ENCODE measurements around the gene LAMA5.

DNA sequence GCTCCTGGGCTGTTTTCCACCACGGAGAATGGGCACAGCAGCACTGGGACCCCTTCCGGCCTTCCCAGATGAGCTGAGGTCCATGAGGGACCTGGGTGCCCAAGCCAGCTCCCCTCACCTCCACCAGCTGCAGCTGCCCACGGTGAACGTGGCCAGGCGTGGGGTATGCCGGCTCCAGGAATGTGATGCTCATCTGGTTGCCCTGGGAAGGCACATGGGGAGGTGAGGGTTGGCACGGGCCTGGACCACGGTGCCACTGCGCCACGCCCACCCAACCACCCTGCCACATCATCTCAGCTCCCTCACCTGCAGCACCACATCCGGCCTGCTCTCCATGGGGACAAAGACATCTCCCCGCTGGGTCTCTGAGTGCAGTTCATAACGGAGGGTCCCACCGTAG lies 40.6 kb downstream of the LAMA5 start:
- TF ChIP-seq EZH2 (IDR thresholded peaks at IDR 0.05): no peak
- TF ChIP-seq RAD21 (IDR thresholded peaks at IDR 0.05; ENCODE audit: low read depth): no peak
